ENCODE results near the gene LRRC1.

GRCh38 chr6:53840027-53840426 is 45.2 kb downstream of the LRRC1 start:
- no peak for TF ChIP-seq CTCF (IDR thresholded peaks at IDR 0.05; ENCODE audit: low read depth, low read length, missing input control)
- no peak for TF ChIP-seq MAX (IDR thresholded peaks at IDR 0.05)
- TF ChIP-seq TAF1 (conservative IDR thresholded peaks at IDR 0.05) = no peak
- TF ChIP-seq REST (IDR thresholded peaks at IDR 0.05) = no peak
- no peak for TF ChIP-seq GABPA (IDR thresholded peaks at IDR 0.05 in 1 of 2, conservative IDR thresholded peaks at IDR 0.05 in 1 of 2)
- TF ChIP-seq ATF3 (IDR thresholded peaks at IDR 0.05) = no peak
- TF ChIP-seq ZBTB33 (IDR thresholded peaks at IDR 0.05) = no peak
- no peak for TF ChIP-seq RAD21 (IDR thresholded peaks at IDR 0.05)
- no peak for TF ChIP-seq YY1 (IDR thresholded peaks at IDR 0.05)
- TF ChIP-seq RXRA (IDR thresholded peaks at IDR 0.05) = no peak
- TF ChIP-seq EGR1 (IDR thresholded peaks at IDR 0.05; ENCODE audit: low read depth in 2 of 2) = no peak

Measured in liver (tissue), 3 donors.